ENCODE data around the gene BTNL9. TPM values are rescaled to one million over a fixed set of nuclear protein-coding genes. Genes with fewer than 3 reads are reported as not detected.

The BTNL9 gene
- total RNA-seq, 3 donors from 2014 or later: 27.2 to 169 (median 94.6) TPM

DNA sequence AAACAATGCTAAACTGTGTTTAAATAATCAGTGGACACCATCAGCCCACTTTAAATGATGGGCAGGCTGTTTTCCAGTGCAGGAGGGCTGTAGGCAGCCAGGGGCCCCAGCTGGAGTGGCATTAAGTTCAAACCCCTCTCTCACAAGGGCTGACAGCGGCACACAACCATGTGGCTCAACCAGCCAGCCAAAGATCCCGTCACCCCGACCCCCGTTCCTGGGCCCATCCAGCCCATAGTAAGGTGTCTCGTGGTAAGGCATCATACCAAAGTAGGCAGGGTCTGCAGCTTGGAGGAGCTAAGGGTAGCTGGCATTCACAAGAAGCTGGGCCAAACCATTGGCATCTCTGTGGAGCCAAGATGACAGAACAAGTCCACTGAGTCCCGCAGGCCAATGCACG is 24.9 kb downstream of the BTNL9 start:
- peaks cover 0 to 52% of the 10 kb centered on the region in 2 donors for H3K27me3 ChIP-seq
- no peak overlapping the region for H3K27ac ChIP-seq
- H3K36me3 ChIP-seq: no peaks in the 10 kb centered on the region
- H3K9me3 ChIP-seq: no peaks in the 10 kb centered on the region
- TF ChIP-seq POLR2AphosphoS5 (IDR thresholded peaks at IDR 0.05) (no peak), POLR2A (IDR thresholded peaks at IDR 0.05) (no peak)
- TF ChIP-seq, protein P1, sequence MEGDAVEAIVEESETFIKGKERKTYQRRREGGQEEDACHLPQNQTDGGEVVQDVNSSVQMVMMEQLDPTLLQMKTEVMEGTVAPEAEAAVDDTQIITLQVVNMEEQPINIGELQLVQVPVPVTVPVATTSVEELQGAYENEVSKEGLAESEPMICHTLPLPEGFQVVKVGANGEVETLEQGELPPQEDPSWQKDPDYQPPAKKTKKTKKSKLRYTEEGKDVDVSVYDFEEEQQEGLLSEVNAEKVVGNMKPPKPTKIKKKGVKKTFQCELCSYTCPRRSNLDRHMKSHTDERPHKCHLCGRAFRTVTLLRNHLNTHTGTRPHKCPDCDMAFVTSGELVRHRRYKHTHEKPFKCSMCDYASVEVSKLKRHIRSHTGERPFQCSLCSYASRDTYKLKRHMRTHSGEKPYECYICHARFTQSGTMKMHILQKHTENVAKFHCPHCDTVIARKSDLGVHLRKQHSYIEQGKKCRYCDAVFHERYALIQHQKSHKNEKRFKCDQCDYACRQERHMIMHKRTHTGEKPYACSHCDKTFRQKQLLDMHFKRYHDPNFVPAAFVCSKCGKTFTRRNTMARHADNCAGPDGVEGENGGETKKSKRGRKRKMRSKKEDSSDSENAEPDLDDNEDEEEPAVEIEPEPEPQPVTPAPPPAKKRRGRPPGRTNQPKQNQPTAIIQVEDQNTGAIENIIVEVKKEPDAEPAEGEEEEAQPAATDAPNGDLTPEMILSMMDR (IDR thresholded peaks at IDR 0.05): no peak
- no peak overlapping the region for H3K4me3 ChIP-seq
- intact Hi-C loops (cut with DNase I; ENCODE audit: low total_unique reads): no loop called here
- no peak for DNase-seq (ENCODE audit: low spot score in 2 of 2)
- no peaks in the 10 kb centered on the region for H3K4me1 ChIP-seq

DNA sequence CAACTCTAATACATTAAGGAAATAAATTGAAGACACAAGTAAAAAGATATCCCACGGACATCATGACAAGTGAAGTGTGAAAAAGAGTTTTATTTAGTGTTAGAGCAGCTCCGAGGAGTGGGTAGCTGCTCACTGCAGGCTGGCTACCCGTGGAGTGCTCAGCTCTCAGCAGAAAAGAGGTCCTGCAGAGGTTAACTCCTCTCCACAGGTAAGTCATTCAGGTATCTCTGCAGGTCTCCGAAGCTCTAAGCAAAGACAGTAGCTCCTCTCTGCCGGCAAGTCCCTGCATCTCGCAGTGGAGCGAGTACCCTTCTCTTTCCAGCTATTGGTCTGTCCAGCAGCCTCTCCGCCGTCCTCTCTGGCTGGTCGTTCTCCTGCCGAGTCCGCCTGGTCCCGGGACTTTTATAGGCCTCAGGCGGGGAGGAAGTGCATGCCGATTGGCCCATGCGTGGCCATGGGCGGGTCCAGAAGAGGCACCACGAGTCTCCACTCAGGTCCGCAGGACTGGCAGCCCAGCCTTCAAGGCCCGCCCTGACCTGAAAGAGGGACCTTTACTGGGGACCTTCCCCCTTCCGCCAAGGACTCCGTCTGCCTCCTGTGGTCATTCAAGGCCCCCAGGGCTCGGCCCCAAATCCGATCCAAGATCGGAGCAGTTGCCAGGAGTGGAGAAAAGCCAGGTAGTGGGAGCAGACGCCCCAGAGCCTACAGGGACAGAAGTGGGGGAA is 29.9 kb downstream of the BTNL9 start:
- Histone ChIP-seq H3K4me1 (no peaks in the 10 kb centered on the region), H3K27ac (no peak overlapping the region), H3K27me3 (peaks cover 0 to 37% of the 10 kb centered on the region in 2 donors), H3K9me3 (peaks cover 6 to 7% of the 10 kb centered on the region in 2 donors), H3K4me3 (no peak overlapping the region), H3K36me3 (no peaks in the 10 kb centered on the region)
- DNase-seq (ENCODE audit: low spot score in 2 of 2): no peak
- intact Hi-C loops (cut with DNase I; ENCODE audit: low total_unique reads): no loop called here
- TF ChIP-seq, protein P1 (IDR thresholded peaks at IDR 0.05): no peak
- no peak for TF ChIP-seq POLR2AphosphoS5 (IDR thresholded peaks at IDR 0.05)
- no peak for TF ChIP-seq POLR2A (IDR thresholded peaks at IDR 0.05)

- H3K27me3 ChIP-seq: peaks cover 0 to 36% of the 10 kb centered on the region in 2 donors
- no peak overlapping the region for H3K4me3 ChIP-seq
- no peak for DNase-seq (ENCODE audit: low spot score in 2 of 2)
- H3K9me3 ChIP-seq: peaks cover 6 to 7% of the 10 kb centered on the region in 2 donors
- no peak overlapping the region for H3K27ac ChIP-seq
- no peaks in the 10 kb centered on the region for H3K36me3 ChIP-seq
- intact Hi-C loops (cut with DNase I; ENCODE audit: low total_unique reads): no loop called here
- no peaks in the 10 kb centered on the region for H3K4me1 ChIP-seq
- TF ChIP-seq POLR2AphosphoS5 (IDR thresholded peaks at IDR 0.05): no peak
- no peak for TF ChIP-seq POLR2A (IDR thresholded peaks at IDR 0.05)
Observed at GRCh38 chr5:181070523-181070922, 30.5 kb downstream of the BTNL9 start.

- DNase-seq (ENCODE audit: low spot score in 2 of 2): no peak
- Histone ChIP-seq H3K4me1 (no peaks in the 10 kb centered on the region), H3K9me3 (peaks cover 6 to 7% of the 10 kb centered on the region in 2 donors), H3K27ac (no peak overlapping the region), H3K36me3 (no peaks in the 10 kb centered on the region), H3K4me3 (no peak overlapping the region), H3K27me3 (peaks cover 0 to 29% of the 10 kb centered on the region in 2 donors)
- intact Hi-C loops (cut with DNase I; ENCODE audit: low total_unique reads): no loop called here
- TF ChIP-seq POLR2A (IDR thresholded peaks at IDR 0.05): no peak
- TF ChIP-seq, protein P1 (IDR thresholded peaks at IDR 0.05): no peak
- TF ChIP-seq POLR2AphosphoS5 (IDR thresholded peaks at IDR 0.05): no peak
Observed at GRCh38 chr5:181071257-181071656, 31.2 kb downstream of the BTNL9 start.

- intact Hi-C loops (cut with DNase I; ENCODE audit: low total_unique reads): no loop called here
- H3K27me3 ChIP-seq: peaks cover 0 to 6% of the 10 kb centered on the region in 2 donors
- H3K4me1 ChIP-seq: no peaks in the 10 kb centered on the region
Observed at GRCh38 chr5:181076920-181077319, 36.9 kb downstream of the BTNL9 start.

More at GRCh38 chr5:181076920-181077319, 36.9 kb downstream of the BTNL9 start:
- H3K4me3 ChIP-seq: no peak overlapping the region
- H3K9me3 ChIP-seq: peaks cover 3 to 14% of the 10 kb centered on the region in 2 donors
- TF ChIP-seq POLR2A (IDR thresholded peaks at IDR 0.05): no peak
- no peak for TF ChIP-seq POLR2AphosphoS5 (IDR thresholded peaks at IDR 0.05)
- TF ChIP-seq, protein P1 (IDR thresholded peaks at IDR 0.05): no peak
- DNase-seq (ENCODE audit: low spot score in 2 of 2): no peak
- no peak overlapping the region for H3K27ac ChIP-seq
- H3K36me3 ChIP-seq: no peaks in the 10 kb centered on the region
